ENCODE results near the gene ACO1.

ACO1 gene

GRCh38 chr9:32384002-32384363, 460 bp upstream of the ACO1 start:
- DNase-seq = no peak

- no peak for DNase-seq
These were observed 875 bp downstream of the ACO1 start for GRCh38 chr9:32385152-32385884.

- no peak for DNase-seq
These were observed 1.4 kb downstream of the ACO1 start for GRCh38 chr9:32385885-32386283.

GRCh38 chr9:32387256-32387655, 2.8 kb downstream of the ACO1 start:
- DNase-seq = no peak

GRCh38 chr9:32389365-32389764, 4.9 kb downstream of the ACO1 start:
- DNase-seq = no peak

- DNase-seq = no peak
These were observed 9.5 kb downstream of the ACO1 start for GRCh38 chr9:32393911-32394310.

- no peak for DNase-seq
These were observed 10.1 kb downstream of the ACO1 start for GRCh38 chr9:32394381-32395049.

GRCh38 chr9:32395510-32396216, 11.2 kb downstream of the ACO1 start:
- no peak for DNase-seq

GRCh38 chr9:32398207-32398606, 13.8 kb downstream of the ACO1 start:
- DNase-seq = no peak

GRCh38 chr9:32399110-32399815, 14.8 kb downstream of the ACO1 start:
- no peak for DNase-seq

- no peak for DNase-seq
These were observed 17.0 kb downstream of the ACO1 start for GRCh38 chr9:32401488-32401887.

- no peak for DNase-seq
These were observed 19.3 kb downstream of the ACO1 start for GRCh38 chr9:32403567-32404260.

GRCh38 chr9:32404402-32404801, 20.0 kb downstream of the ACO1 start:
- DNase-seq = no peak

GRCh38 chr9:32404856-32405255, 20.4 kb downstream of the ACO1 start:
- no peak for DNase-seq

- no peak for DNase-seq
These were observed 21.1 kb downstream of the ACO1 start for GRCh38 chr9:32405506-32405905.

- no peak for DNase-seq
These were observed 21.6 kb downstream of the ACO1 start for GRCh38 chr9:32406046-32406445.

- no peak for DNase-seq
These were observed 27.3 kb downstream of the ACO1 start for GRCh38 chr9:32411753-32412152.

- no peak for DNase-seq
These were observed 28.0 kb downstream of the ACO1 start for GRCh38 chr9:32412440-32412839.

- no peak for DNase-seq
These were observed 29.0 kb downstream of the ACO1 start for GRCh38 chr9:32413424-32413823.

GRCh38 chr9:32414856-32415255, 30.4 kb downstream of the ACO1 start:
- no peak for DNase-seq

- no peak for DNase-seq
These were observed 35.5 kb downstream of the ACO1 start for GRCh38 chr9:32419921-32420320.

- no peak for DNase-seq
These were observed 37.9 kb downstream of the ACO1 start for GRCh38 chr9:32422237-32422806.

GRCh38 chr9:32423371-32423770, 38.9 kb downstream of the ACO1 start:
- DNase-seq = no peak

Data from activated CD8-positive, alpha-beta memory T cell treated with anti-CD3 and anti-CD28 coated beads, Interleukin-2, amount 50 U/mL, for 48 hours (primary cell).